HepG2 (cell line): ENCODE data around the gene MYRIP. TPM values are rescaled to one million over a fixed set of nuclear protein-coding genes. Genes with fewer than 3 reads are reported as not detected.

Source experiments
- FOXO1 ChIP-seq: sonication (generic); formaldehyde crosslinking; IDR thresholded peaks from 2 replicates; pipeline ENCODE4 v1.4.0; 2020; ENCODE audit warnings: missing genetic modification reagents
- ZNF296 ChIP-seq: sonication (generic); formaldehyde crosslinking; conservative IDR thresholded peaks from 2 replicates; pipeline ENCODE4 v1.5.0; 2020; ENCODE audit warnings: mild to moderate bottlenecking, missing genetic modification reagents
- ZNF350 ChIP-seq: sonication (generic); formaldehyde crosslinking; IDR thresholded peaks from 2 replicates; pipeline ENCODE4 v1.4.0; 2020; ENCODE audit warnings: mild to moderate bottlenecking, low read depth, missing genetic modification reagents, borderline replicate concordance
- ZSCAN29 ChIP-seq: sonication (generic); formaldehyde crosslinking; conservative IDR thresholded peaks from 2 replicates; pipeline ENCODE4 v1.4.0; 2020; ENCODE audit warnings: mild to moderate bottlenecking, missing genetic modification reagents
- polyA plus RNA-seq, 8 experiments: library from polyadenylated mRNA; depleted of rRNA in 3 of 8; stranded (reverse) in 7 of 8; unstranded in 1 of 8; fragments of >200 nt; fragmentation: Illumina TruSeq in 4 of 8; extraction: Trizol in 4 of 8; gene quantifications; 2 replicates each; pipeline versions ENCODE4 v1.2.1 to v1.2.3, GENCODE V29; 2011 to 2016; ENCODE audit warnings: low read depth in 4 of 8, missing spikeins in 1 of 8, mixed read lengths in 1 of 8; ENCODE audit not compliant: insufficient read depth in 1 of 8
- total RNA-seq, 5 experiments: library from RNA; depleted of rRNA; stranded (reverse); fragments of >200 nt; fragmentation: Illumina TruSeq; extraction: Trizol; gene quantifications; 2 replicates each; pipeline ENCODE4 v1.2.3, GENCODE V29; 2016; ENCODE audit warnings: low read depth in 1 of 5
- TF ChIP-seq, protein P1 (sequence below), 2 experiments: fragments of 450-650 bp in 1 of 2; sonication (generic) in 1 of 2; formaldehyde crosslinking in 1 of 2; IDR thresholded peaks; 2 replicates each; pipeline versions ENCODE4 v1.6.1 to v1.8.0; 2016 to 2022; ENCODE audit warnings: antibody characterized with exemption in 1 of 2, mild to moderate bottlenecking in 1 of 2, missing genetic modification reagents in 1 of 2
- TF ChIP-seq, protein P2 (sequence below): sonication (generic); formaldehyde crosslinking; IDR thresholded peaks from 2 replicates; pipeline ENCODE4 v1.4.0; 2020; ENCODE audit warnings: mild to moderate bottlenecking, missing genetic modification reagents
- TF ChIP-seq, protein P3 (sequence below): sonication (generic); formaldehyde crosslinking; IDR thresholded peaks from 2 replicates; pipeline ENCODE4 v1.9.0; 2021; ENCODE audit warnings: missing genetic modification reagents, mild to moderate bottlenecking, borderline replicate concordance

MYRIP gene
- total and polyA plus RNA-seq, 2 of the 13 experiments (the other 11 are each of a cell fraction or from before 2014, with no cell fraction given) = 0.64 to 0.84 TPM

DNA sequence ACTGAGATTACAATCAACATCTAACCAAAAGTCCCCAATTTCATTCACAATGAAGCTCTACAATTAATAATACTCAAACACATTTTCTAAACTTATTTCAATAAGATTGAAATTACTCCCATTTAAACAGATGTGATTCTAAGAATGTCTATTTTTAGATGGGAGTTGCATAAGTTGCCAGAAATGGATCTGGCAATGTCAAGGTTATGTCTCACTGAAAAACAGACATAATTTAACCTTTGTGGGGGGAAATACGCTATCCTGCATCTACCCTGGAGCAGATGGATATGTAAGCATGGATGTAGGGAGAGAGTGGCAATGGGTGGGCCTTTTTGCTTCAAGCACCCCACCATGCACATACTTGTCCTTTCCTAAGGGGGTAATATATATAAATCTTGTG lies 493.4 kb downstream of the MYRIP start (continued):
- TF ChIP-seq, protein P1, sequence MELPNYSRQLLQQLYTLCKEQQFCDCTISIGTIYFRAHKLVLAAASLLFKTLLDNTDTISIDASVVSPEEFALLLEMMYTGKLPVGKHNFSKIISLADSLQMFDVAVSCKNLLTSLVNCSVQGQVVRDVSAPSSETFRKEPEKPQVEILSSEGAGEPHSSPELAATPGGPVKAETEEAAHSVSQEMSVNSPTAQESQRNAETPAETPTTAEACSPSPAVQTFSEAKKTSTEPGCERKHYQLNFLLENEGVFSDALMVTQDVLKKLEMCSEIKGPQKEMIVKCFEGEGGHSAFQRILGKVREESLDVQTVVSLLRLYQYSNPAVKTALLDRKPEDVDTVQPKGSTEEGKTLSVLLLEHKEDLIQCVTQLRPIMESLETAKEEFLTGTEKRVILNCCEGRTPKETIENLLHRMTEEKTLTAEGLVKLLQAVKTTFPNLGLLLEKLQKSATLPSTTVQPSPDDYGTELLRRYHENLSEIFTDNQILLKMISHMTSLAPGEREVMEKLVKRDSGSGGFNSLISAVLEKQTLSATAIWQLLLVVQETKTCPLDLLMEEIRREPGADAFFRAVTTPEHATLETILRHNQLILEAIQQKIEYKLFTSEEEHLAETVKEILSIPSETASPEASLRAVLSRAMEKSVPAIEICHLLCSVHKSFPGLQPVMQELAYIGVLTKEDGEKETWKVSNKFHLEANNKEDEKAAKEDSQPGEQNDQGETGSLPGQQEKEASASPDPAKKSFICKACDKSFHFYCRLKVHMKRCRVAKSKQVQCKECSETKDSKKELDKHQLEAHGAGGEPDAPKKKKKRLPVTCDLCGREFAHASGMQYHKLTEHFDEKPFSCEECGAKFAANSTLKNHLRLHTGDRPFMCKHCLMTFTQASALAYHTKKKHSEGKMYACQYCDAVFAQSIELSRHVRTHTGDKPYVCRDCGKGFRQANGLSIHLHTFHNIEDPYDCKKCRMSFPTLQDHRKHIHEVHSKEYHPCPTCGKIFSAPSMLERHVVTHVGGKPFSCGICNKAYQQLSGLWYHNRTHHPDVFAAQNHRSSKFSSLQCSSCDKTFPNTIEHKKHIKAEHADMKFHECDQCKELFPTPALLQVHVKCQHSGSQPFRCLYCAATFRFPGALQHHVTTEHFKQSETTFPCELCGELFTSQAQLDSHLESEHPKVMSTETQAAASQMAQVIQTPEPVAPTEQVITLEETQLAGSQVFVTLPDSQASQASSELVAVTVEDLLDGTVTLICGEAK (IDR thresholded peaks at IDR 0.05) = no peak
- TF ChIP-seq, protein P1 (CRISPR knock-in tag; IDR thresholded peaks at IDR 0.05) = no peak
- TF ChIP-seq ZNF350 (no peak), ZNF296 (CRISPR knock-in tag) (no peak), FOXO1 (CRISPR knock-in tag) (no peak), ZSCAN29 (CRISPR knock-in tag) (no peak)
- TF ChIP-seq, protein P2, sequence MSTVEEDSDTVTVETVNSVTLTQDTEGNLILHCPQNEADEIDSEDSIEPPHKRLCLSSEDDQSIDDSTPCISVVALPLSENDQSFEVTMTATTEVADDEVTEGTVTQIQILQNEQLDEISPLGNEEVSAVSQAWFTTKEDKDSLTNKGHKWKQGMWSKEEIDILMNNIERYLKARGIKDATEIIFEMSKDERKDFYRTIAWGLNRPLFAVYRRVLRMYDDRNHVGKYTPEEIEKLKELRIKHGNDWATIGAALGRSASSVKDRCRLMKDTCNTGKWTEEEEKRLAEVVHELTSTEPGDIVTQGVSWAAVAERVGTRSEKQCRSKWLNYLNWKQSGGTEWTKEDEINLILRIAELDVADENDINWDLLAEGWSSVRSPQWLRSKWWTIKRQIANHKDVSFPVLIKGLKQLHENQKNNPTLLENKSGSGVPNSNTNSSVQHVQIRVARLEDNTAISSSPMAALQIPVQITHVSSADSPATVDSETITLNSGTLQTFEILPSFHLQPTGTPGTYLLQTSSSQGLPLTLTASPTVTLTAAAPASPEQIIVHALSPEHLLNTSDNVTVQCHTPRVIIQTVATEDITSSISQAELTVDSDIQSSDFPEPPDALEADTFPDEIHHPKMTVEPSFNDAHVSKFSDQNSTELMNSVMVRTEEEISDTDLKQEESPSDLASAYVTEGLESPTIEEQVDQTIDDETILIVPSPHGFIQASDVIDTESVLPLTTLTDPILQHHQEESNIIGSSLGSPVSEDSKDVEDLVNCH = no peak
- TF ChIP-seq, protein P3, sequence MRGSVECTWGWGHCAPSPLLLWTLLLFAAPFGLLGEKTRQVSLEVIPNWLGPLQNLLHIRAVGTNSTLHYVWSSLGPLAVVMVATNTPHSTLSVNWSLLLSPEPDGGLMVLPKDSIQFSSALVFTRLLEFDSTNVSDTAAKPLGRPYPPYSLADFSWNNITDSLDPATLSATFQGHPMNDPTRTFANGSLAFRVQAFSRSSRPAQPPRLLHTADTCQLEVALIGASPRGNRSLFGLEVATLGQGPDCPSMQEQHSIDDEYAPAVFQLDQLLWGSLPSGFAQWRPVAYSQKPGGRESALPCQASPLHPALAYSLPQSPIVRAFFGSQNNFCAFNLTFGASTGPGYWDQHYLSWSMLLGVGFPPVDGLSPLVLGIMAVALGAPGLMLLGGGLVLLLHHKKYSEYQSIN (CRISPR knock-in tag) = no peak
- TF ChIP-seq, all 625 proteins: peak for 0
